Transverse colon (tissue), 4 donors: ENCODE data around the gene ZNF438. TPM values are rescaled to one million over a fixed set of nuclear protein-coding genes. Genes with fewer than 3 reads are reported as not detected.

Experiments used
- DNase-seq: peaks from one replicate; pipeline ENCODE4 v3.0.0-alpha.2; 2019
- H3K27ac ChIP-seq, 4 donors: fragments of 200-600 bp; sonication (generic); 2 replicates each; pipeline ENCODE4 v1.5.1; 2016 to 2018; ENCODE audit warnings: inconsistent platforms in 4 of 4
- H3K27me3 ChIP-seq: fragments of 200-600 bp; sonication (generic); 2 replicates; pipeline ENCODE4 v1.5.1; 2017; ENCODE audit warnings: inconsistent platforms
- H3K36me3 ChIP-seq, 4 donors: fragments of 200-600 bp; sonication (generic); 2 replicates each; pipeline ENCODE4 v1.5.1; 2017 to 2019; ENCODE audit warnings: inconsistent platforms in 4 of 4
- H3K4me1 ChIP-seq, 4 donors: fragments of 200-600 bp; sonication (generic); 2 replicates each; pipeline ENCODE4 v1.5.1; 2017 to 2020; ENCODE audit warnings: inconsistent platforms in 4 of 4
- H3K4me3 ChIP-seq, 4 donors: fragments of 200-600 bp; sonication (generic); 1 replicate in 1 of 4; 2 replicates in 3 of 4; pipeline versions ENCODE4 v1.5.1 to v1.6.1; 2017 to 2019; ENCODE audit warnings: inconsistent platforms in 4 of 4
- H3K9me3 ChIP-seq, 2 donors: fragments of 200-600 bp; sonication (generic); 2 replicates each; pipeline ENCODE4 v1.5.1; 2017 to 2019; ENCODE audit warnings: inconsistent platforms in 2 of 2
- EP300 ChIP-seq: sonication (generic); formaldehyde crosslinking; IDR thresholded peaks from one replicate; pipeline ENCODE4 v1.6.1; 2017; ENCODE audit warnings: antibody characterized with exemption, low read depth
- POLR2A ChIP-seq: fragments of 450-650 bp; IDR thresholded peaks from one replicate; pipeline ENCODE4 v1.6.1; 2016; ENCODE audit warnings: antibody characterized with exemption, mild to moderate bottlenecking, moderate library complexity
- POLR2AphosphoS5 ChIP-seq, 3 donors: sonication (generic); formaldehyde crosslinking; IDR thresholded peaks; one replicate each; pipeline ENCODE4 v1.6.1; 2016; ENCODE audit warnings: antibody characterized with exemption in 3 of 3
- WGBS, 2 donors: methylation state at CpG; one replicate each; pipeline ENCODE4 v1.1.5; 2018; ENCODE audit warnings: low coverage in 1 of 2; 5-methylcytosine and 5-hydroxymethylcytosine counted together
- in situ Hi-C, 4 donors: fragments of 200-750 bp; cut with MboI; loops; one replicate each; pipeline versions ENCODE4 v1.15.0 to v1.15.1; 2017; ENCODE audit warnings: low sequenced_read_pairs in 3 of 4, low pct_ligation_motif_present in 1 of 4, low pct_unique_long_range_greater_than_20kb in 1 of 4
- intact Hi-C: fragments of 100-400 bp; cut with DNase I; formaldehyde crosslinking; loops from one replicate; pipeline ENCODE4 v1.15.1; 2023; ENCODE audit warnings: low total_unique reads
- total RNA-seq, 4 donors: library from RNA; depleted of rRNA; stranded (reverse); fragments of >200 nt; gene quantifications; one replicate each; pipeline ENCODE4 v1.1.0, GENCODE V29; 2016
- TF ChIP-seq, protein P1 (sequence below), 5 experiments: fragments of 200-600 bp in 3 of 5; fragments of 450-650 bp in 2 of 5; sonication (generic) in 3 of 5; IDR thresholded peaks; 1 replicate in 2 of 5; 2 replicates in 3 of 5; pipeline ENCODE4 v1.5.1; 2016 to 2017; ENCODE audit warnings: antibody characterized with exemption in 5 of 5, inconsistent platforms in 3 of 5, mild to moderate bottlenecking in 2 of 5, moderate library complexity in 1 of 5

ZNF438 gene
- total RNA-seq, 4 donors from 2014 or later: 4.4 to 7.4 (median 6.4) TPM

DNA sequence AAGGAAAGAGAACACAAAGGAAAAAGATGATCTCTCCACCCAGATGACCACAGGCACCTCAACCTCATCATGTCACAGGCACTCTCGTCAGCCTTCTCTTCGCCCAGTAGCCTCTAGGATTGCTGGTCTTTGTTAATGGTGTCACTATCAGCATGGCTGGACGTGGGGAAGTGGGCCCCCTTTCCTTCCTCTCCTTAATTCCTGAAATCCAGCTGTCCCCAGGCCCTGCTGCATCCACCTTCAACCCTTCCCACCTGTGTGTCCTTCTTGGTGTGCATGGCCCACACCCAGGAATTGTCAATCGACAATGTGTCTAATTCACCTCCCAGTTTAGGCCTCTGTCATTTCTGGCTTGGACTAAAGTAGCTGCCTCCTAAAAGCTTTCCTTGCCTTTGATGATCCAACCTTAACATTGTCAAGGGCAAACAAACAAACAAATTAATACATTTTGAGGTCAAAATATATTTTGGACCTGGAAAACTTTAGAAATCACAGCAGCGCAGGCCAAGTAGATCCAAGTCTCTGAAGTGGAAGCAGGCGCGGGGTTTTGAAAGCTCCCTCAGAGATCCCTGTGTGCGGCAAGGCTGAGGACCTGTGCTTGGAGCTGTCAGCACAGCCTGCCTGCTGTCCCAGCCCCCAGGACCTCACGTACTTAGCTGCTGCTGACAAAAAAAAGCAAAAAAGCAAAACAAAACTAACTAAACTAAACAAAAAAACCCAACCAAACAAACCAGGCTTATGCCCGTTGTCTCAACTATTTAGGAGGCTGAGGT lies 208.8 kb downstream of the ZNF438 start:
- Histone ChIP-seq H3K4me1 (peaks cover 0 to 35% (median 8%) of the 10 kb centered on the region in 4 donors), H3K9me3 (no peaks in the 10 kb centered on the region), H3K36me3 (no peaks in the 10 kb centered on the region), H3K4me3 (no peak overlapping the region), H3K27me3 (no peaks in the 10 kb centered on the region), H3K27ac (no peak overlapping the region)
- DNase-seq: no peak
- no peak for TF ChIP-seq POLR2AphosphoS5 (IDR thresholded peaks at IDR 0.05)
- no peak for TF ChIP-seq EP300
- TF ChIP-seq, protein P1, sequence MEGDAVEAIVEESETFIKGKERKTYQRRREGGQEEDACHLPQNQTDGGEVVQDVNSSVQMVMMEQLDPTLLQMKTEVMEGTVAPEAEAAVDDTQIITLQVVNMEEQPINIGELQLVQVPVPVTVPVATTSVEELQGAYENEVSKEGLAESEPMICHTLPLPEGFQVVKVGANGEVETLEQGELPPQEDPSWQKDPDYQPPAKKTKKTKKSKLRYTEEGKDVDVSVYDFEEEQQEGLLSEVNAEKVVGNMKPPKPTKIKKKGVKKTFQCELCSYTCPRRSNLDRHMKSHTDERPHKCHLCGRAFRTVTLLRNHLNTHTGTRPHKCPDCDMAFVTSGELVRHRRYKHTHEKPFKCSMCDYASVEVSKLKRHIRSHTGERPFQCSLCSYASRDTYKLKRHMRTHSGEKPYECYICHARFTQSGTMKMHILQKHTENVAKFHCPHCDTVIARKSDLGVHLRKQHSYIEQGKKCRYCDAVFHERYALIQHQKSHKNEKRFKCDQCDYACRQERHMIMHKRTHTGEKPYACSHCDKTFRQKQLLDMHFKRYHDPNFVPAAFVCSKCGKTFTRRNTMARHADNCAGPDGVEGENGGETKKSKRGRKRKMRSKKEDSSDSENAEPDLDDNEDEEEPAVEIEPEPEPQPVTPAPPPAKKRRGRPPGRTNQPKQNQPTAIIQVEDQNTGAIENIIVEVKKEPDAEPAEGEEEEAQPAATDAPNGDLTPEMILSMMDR (IDR thresholded peaks at IDR 0.05): no peak
- TF ChIP-seq POLR2A: no peak
- intact Hi-C loops: no loop called here
- 83 to 88% methylated on average over 5 to 10 of the region's 10 CpGs for WGBS, 2 donors
- in situ Hi-C loops: no loop called here

- no peaks in the 10 kb centered on the region for H3K36me3 ChIP-seq
- TF ChIP-seq, protein P1 (IDR thresholded peaks at IDR 0.05): no peak
- no peak for TF ChIP-seq POLR2AphosphoS5 (IDR thresholded peaks at IDR 0.05)
- TF ChIP-seq POLR2A: no peak
- TF ChIP-seq EP300: no peak
- DNase-seq: no peak
- no peaks in the 10 kb centered on the region for H3K27me3 ChIP-seq
- H3K9me3 ChIP-seq: no peaks in the 10 kb centered on the region
- peaks cover 0 to 34% (median 8%) of the 10 kb centered on the region in 4 donors for H3K4me1 ChIP-seq
- H3K4me3 ChIP-seq: no peak overlapping the region
- intact Hi-C loops: no loop called here
- in situ Hi-C loops: no loop called here
- WGBS, 2 donors: 73 to 83% methylated on average over 5 to 17 of the region's 17 CpGs
- peak overlapping the region in 3 of 4 donors; percentile 7 to 90 (median 80) for H3K27ac ChIP-seq
Measured at GRCh38 chr10:30821994-30822692, 209.5 kb downstream of the ZNF438 start.

- no peak overlapping the region for H3K4me3 ChIP-seq
Measured at GRCh38 chr10:30821261-30821993, 210.2 kb downstream of the ZNF438 start.

More at GRCh38 chr10:30821261-30821993, 210.2 kb downstream of the ZNF438 start:
- Histone ChIP-seq H3K27me3 (no peaks in the 10 kb centered on the region), H3K9me3 (no peaks in the 10 kb centered on the region), H3K27ac (peak overlapping the region in 3 of 4 donors; percentile 7 to 90 (median 80)), H3K36me3 (no peaks in the 10 kb centered on the region), H3K4me1 (peaks cover 0 to 34% (median 8%) of the 10 kb centered on the region in 4 donors)
- in situ Hi-C loops (no loop called here), intact Hi-C loops (no loop called here)
- TF ChIP-seq EP300 (no peak), POLR2AphosphoS5 (IDR thresholded peaks at IDR 0.05) (no peak)
- TF ChIP-seq, protein P1 (IDR thresholded peaks at IDR 0.05): no peak
- WGBS, 2 donors: 69 to 71% methylated on average over 4 to 10 of the region's 10 CpGs
- no peak for DNase-seq
